GM21786 (cell line): ENCODE results near the gene PITPNC1.
"Not testable (repeated sequence)": the region's sequence is repeated elsewhere in the genome, so short reads cannot be mapped to it uniquely, and the experiment has no call there.

Experiments
- ATAC-seq: cut with Tn5 transposase; IDR thresholded peaks from one replicate; pipeline ENCODE4 v1.9.1; 2021; ENCODE audit not compliant: unreplicated experiment

The PITPNC1 gene

DNA sequence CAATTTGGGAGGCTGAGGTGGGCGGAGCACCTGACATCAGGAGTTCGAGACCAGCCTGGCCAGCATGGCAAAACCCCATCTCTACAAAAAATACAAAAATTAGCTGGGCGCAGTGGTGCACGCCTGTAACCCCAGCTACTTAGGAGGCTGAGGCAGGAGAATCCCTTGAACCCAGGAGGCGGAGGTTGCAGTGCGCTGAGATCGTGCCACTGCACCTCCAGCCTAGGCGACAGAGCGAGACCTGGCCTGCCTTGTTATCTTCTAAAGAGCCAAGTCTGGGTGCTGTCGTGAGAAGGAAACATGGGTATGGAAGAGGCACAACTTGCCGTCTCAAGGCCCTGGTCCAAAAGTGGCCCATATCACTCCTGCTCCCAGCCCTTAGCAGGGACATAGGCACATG is 103.9 kb downstream of the PITPNC1 start:
- not testable (repeated sequence) for ATAC-seq

DNA sequence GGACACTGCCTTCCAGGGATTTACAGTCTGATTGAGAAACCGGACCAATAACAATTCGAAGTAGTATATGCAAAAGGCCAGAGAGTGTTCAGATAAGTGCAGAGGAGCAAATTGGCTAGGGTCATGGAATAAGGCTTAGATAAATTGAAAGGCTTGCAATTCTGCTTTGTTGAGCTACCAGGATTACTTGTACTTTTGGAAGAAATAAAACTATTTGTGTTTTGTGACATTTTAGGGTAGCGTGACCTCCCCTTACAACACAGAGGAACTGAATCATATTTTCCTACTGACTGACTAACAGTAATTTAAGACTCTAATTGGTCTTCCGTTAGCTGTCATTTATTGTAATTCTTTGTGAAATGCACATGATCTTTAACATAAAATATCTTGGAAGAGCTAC is 104.7 kb downstream of the PITPNC1 start:
- no peak for ATAC-seq

DNA sequence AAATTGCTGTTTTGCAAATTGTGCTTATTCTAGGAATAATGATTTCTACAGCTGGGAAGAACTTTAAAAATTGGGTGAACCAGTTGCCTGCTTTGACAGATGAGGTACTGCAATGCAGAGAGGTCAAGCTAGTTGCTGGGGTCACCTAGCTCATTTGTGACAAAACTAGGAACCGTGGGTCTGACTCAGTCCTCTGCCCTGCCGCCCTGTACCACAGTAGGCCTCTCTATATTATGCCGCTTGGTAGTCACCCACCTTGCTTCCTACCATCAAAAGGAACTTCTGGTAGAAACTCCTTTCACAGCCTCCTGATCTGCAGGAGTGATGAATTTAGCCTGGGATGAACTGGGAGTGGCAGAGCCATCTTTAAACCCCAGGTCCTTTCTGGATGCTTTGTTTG is 105.7 kb downstream of the PITPNC1 start:
- ATAC-seq: no peak

DNA sequence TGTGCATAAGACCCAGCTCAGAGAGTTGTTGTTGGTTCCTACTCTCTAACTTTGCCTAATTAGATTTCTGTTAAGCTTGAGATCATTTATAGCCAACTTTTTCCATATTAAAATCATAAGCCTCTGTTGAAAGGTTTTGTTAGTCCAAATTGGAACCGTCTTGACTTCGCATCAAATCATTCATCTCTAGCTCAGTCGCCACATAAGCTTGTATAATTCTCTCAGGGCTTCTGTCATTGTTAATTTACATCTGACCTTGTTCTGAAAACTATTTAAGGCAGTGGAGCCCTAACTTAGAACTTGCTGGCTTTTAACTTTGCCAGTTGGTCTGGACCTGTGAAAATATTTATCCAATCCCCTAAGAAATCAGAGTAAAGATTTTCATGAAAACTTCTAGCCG is 107.2 kb downstream of the PITPNC1 start:
- no peak for ATAC-seq

DNA sequence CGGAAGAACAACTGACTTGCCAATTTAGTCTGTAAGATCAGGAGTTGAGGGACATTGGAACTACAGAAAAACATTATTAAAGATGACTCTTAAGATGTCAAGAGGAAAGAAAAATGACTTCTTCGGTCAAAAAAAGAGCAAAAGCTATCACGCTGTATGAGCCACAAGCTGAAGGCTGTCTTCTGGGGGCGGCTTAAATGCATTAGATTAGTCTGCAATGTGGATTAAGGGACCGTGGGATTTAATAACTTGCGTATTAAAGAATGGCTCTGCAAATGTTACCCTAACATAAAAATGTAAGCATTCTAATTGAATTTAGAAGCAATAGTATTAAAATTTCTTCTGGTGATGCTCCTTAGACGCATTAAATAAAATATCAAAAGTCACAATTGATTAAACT is 108.6 kb downstream of the PITPNC1 start:
- no peak for ATAC-seq

DNA sequence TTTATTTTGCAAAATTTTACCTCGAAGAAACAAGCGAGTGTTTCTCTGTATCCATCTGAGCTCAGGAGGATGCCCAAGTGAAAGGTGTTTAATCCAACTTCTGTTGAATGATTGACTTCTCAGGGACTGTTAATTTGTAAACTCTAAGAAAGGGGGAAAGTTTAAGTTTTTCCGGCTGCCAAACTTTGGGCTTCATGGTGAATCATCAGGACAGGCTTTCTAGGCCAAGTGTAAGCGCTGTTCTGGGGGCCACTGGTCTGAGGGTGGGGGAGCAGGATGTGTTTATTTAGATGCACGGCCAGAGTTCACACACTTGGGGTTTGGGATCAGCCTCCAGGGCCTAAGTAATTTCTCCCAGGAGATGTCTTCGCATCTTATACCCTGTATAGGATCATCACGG is 110.4 kb downstream of the PITPNC1 start:
- ATAC-seq: no peak

DNA sequence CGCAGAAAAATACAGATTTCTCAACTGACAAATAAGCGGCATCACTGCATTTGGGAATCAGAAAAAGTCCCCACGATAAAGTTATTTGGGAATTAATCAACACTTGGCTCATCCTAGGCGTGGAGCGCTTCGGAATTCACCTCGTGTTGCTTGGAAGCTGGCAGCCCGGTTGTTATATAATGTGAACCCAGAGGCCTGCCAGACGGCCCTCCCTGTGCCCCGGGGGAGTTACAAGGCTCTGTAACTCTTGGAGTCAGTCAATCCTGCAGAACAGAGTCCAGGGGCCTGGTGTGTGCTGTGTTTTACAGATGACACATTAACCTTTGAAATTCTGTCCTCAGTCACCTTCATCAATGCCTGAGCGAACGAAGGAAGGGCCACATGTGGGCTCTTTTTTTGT is 111.1 kb downstream of the PITPNC1 start:
- no peak for ATAC-seq

DNA sequence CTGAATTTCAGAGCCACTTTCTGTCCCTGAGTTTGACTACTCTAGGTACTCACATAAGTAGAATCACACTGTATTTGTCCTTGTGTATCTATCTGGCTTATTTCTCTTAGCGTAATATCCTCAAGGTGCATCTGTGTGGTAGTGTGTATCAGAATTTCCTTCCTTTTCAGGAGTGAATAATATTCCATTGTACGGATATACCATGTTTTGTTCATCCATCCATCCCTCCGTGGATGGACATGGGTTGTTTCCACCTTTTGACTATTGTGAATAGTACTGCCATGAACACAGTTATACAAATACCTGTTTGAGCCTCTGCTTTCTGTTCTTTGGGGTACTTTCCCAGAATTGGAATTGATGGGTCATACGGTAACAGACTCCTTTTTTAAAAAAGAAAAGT is 111.7 kb downstream of the PITPNC1 start:
- no peak for ATAC-seq

DNA sequence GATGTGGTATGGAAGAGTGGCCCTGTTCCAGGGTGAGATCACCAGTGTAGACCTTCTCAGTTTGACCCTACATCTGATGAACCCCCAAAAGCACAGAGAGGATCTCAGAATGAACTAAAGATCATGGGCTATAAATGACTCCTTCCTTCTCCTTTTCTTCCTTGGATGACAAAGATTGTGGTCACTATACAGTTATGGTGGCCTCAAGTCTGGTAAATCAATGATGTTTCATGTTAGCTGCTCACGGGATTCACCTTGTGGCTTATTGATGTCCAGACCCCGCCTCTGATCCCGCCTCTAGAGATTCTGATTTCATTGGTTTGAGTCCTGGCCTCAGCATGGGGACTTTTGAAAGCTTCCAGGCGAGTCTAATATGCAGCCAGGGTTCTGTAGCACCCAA is 112.2 kb downstream of the PITPNC1 start:
- ATAC-seq: no peak

DNA sequence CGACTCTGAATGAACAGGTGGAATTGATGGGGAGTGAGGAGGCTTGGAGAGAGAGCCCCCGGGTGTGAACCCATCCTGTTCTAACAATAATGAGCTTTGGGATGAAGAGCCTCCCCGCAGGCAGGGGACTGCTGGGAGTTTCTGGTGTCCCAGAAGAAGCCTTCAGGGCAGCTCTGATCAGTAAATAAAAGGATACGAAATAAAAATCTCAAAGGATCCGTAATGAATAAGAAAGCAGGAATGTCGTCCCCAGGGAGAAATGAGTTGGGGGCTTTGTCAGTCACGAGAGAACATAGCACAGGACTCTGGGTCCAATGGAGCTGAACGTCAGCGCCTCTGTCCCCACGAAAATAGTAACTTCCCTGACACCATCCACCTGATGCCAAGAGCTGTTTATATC is 113.4 kb downstream of the PITPNC1 start:
- ATAC-seq: no peak

DNA sequence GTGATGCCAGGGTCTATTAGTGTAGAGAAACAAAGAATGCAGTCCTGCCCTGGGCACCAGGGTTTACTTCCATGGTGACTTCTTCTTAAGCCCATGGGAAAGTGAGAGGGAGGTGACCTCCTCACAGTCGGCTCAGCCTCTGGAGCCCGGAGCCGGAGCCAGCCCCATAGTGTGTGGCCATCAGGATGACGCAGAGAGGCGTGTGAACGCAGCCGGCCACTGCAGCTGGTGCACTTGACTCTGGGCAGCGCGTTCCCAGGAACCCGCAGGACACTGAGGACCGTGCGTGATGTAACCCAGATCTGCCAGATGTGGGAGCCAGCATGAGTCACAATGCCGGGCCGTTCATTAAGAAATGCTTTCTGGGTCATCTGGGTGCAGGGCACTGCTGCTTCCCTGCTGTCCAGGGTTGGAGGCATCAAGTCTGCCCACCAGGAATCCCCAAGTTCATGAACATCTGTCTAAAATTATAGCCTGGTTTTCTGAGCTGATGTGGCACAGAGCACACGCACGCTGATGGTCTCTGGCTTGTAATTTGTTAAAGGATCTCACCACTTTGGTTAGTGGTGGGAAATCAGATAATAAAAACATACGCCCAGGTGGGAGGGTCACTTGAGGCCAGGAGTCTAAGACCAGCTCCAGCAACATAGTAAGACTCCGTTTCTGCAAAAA is 114.1 kb downstream of the PITPNC1 start:
- no peak for ATAC-seq

DNA sequence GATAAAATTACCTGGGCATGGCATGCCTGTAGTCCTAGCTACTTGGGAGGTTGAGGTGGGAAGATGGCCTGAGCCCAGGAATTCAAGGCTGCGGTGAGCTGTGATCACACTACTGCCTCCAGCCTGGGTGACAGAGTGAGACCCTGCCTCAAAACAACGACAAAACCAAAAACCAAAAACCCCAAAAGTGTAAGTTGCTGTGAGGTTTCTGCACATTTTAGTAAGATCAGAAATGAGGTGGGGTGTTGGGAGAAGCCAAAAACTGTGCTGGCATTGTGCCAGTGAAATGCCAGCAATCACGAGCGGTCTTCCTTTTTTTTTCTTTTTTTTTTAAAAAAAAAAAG is 114.6 kb downstream of the PITPNC1 start:
- ATAC-seq: no peak

DNA sequence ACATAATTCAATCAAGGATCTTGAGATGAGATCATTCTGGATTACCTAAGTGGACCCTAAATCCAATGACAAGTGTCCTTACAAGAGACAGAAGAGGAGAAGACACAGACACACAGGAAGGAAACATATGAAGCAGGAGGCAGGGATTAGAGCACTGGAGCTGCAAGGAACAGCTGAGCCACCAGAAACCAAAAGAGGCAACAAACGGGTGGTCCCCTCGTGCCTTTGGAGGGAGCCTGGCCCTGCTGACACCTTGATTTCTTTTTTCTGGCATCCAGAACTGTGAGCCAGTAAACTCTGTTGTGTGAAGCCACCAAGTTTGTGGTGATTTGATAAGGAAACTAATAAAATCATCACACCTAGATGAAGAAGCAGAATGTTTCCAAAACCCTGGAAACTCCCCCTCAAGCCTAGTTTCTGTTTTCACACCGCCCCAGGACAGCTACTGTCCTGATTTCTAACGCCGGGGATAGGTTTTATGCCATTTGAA is 115.2 kb downstream of the PITPNC1 start:
- no peak for ATAC-seq

DNA sequence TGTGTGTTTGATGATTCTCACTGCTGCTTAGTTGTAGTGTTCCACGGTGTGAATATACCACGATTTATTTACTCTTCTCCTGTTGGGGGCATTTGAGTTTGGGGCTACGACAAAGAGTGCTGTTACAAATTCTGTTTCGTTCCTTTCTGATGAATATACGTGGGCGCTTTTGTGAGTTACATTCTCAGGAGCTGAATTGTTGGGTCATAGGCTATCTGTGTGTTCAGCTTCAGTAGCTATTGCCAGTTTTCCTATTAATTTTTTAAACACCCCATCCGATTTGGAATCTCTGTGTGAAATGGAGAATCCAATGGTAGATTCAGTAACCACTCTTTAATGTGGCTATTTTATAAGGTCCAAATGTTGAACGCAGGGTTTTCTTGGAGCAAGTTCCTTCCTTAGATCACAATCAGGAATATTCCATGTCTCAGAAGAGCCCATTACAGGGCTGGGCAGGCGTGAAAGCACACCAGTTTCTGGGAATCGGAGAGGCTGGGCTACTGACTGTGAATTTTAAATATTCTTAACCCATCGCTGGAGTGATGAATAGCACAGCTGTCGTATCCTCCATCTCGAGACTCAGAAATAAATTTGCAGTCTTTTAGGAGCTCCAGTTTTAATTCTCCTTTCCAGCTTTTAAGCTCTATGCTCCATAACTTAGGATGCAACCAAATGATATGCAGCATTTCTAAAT is 115.9 kb downstream of the PITPNC1 start:
- no peak for ATAC-seq

DNA sequence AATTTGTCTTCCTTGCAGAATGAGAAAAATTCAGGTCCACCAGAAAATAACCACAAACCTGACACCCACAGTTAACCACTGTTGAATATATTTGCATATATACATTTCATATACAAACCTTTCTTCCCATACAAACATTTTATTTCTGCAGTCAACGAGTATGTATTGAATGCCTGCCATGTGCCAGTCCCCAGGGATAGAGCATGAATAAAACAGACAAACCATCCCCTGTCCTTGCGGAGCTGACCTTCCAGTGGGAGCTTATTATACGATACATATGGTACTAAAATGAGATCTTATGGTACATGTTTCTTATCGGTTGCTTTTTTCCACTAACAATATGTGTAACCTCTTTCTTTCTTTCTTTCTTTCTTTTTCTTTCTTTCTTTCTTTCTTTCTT is 116.7 kb downstream of the PITPNC1 start:
- ATAC-seq: no peak

DNA sequence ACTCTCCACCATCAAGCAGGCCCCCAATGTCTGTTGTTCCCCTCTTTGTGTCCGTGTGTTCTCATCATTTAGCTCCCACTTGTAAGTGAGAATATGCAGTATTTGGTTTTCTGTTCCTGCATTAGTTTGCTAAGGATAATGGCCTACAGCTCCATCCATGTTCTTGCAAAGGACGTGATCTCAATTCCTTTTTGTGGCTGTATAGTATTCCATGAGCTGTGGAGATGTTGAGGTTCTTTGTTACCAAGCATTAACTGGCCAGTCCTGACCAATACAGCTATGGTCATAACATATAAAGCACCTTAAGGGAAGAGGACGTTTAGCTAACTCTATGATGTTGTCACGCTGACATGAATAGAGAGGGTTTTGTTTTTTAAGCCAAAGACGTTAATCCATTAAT is 118.5 kb downstream of the PITPNC1 start:
- ATAC-seq: not testable (repeated sequence)

DNA sequence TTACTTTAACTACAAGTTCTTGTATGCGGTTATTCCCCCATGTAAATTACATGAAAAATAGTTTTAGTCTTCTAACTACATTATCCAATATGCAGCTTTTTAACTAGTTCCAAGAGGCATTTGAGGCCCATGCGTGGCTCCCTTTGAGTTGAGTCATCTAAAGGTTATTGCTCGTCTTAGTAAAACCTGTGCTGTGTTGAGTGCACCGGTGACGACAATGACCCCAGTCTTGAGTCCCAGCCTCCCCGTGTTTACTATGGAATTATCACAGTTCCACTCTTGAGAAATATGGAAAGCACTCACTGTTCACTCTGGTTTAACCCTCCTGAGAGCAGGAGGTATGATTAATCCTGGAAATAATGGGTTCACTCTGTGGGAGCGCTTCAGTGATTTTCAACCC is 119.2 kb downstream of the PITPNC1 start:
- ATAC-seq: no peak

DNA sequence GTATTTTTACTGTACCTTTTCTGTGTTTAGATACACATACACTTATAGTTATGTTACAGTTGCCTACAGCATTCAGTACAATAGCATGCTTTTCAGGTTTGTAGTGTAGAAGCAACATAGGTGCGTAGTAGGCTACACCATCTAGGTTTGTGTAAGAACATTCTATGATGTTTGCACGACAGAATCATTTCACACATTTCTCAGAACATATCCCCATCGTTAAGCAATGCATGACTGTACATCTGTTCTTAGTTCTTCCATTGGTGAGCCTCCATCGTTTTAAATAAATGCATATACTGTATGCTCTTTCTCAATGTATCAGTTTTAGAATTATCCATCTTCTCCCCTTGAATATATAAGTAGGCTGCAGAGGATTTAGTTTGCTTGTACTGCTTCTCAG is 122.6 kb downstream of the PITPNC1 start:
- ATAC-seq: no peak

DNA sequence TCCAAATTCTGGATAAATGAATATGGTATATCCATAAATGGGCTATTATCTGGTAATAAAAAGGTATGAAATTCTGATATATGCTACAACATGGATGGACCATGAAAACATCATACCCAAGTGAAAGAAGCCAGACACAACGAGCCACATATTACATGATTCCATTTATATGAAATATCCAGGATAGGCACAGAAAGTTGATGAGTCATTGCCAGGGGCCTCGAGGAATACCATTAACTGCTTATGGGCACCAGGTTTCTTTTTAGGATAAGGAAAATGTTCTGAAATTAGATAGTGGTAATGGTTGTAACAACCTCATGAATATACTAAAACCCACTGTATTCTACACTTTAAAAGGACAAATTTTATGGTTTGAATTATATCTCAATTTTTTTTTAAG is 123.2 kb downstream of the PITPNC1 start:
- ATAC-seq: no peak

DNA sequence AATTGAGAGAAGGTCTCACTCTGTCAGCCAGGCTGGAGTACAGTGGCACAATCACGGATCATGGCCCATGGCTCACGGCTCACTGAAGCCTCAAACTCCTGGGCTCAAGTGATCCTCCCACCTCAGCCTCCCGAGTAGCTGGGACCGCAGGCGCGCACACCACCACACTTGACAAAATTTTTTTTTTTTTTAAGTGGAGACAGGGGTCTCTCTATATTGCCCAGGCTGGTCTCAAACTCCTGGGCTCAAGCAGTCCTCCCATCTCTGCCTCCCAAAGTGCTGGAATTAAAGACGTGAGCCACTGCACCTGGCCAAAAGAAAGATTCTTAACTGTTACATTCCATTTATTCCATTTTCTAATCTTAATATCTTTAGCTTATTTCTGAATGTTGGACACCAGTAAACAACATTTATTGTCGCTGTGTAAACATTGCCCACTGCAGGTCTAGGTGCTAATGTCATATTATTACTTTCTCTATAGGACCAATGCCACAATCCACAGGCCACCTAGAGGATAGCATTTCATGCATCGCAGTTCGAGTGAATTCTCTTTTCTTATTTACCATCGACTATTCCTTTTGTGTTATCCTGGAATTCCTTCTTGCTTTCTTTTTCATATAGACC is 123.7 kb downstream of the PITPNC1 start:
- ATAC-seq: no peak

DNA sequence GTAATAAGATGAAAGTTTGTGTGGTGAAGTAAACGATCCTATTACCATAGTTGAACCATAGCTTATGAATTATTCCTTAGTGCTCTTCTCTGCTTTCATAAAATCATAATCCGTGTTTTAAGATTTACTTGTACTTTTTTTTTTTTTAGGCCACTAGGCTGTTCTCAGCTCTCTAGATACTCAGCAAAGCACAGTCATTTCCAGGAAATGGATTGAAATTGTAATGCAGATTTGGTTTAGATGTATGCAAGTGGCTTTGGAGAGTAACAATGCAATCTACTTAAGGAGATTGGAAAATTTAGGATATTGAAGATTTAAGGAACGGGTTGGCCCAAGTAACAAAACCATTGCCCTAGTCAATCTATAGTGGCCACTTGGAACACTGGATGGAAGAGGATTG is 125.1 kb downstream of the PITPNC1 start:
- no peak for ATAC-seq

DNA sequence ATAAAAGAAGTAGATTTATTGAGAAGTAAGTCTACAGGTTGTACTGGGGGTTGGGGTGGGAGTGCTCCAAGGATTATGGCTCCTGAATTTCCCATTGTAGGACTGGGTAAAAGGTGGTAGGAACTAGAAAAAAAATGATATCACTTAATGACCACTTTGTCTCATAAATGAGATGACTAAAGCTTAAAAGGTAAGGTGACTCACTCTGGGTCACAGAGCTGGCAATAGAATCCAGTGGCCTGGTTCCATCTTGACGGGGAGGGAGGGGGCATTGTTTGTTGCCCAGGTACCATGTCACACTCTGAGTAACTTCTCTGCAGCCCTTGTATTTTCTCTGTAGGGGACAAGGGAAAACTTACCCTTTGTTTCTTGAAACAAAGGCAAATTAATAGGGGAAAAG is 126.1 kb downstream of the PITPNC1 start:
- ATAC-seq: no peak
